Panc1 (cell line): Measurements from ENCODE around the gene KIF26B. TPM values are rescaled to one million over a fixed set of nuclear protein-coding genes. Genes with fewer than 3 reads are reported as not detected.

Experiments used
- ATAC-seq: fragments of 200-7000 bp; cut with Tn5 transposase; 2 replicates; pipeline ENCODE4 v1.9.1; 2020; ENCODE audit warnings: mild to moderate bottlenecking, moderate library complexity
- BruUV-seq: library from RNA; stranded (reverse); fragments of 400-500 nt; replicated peaks from 2 replicates; lab custom pipeline; 2021; lab: Mats Ljungman, UMichigan
- CTCF ChIA-PET: fragments of 300-600 bp; sonication (Branson Sonifier 250); formaldehyde crosslinking; loops from one replicate; lab custom pipeline; 2022; ENCODE audit warnings: antibody characterized with exemption; lab: Charles Lee
- POLR2A ChIA-PET: fragments of 300-600 bp; sonication (Branson Sonifier 250); formaldehyde crosslinking; loops from one replicate; lab custom pipeline; 2022; ENCODE audit warnings: antibody characterized with exemption; lab: Charles Lee
- DNase-seq: peaks from one replicate; pipeline ENCODE4 v3.0.0-alpha.2; 2010; ENCODE audit warnings: low read depth, low spot score
- H3K27ac ChIP-seq: 2 replicates; pipeline ENCODE4 v1.5.1; 2011; ENCODE audit warnings: mild to moderate bottlenecking, low read length, inconsistent platforms
- H3K27me3 ChIP-seq: fragments of 200-500 bp; sonication (Bioruptor generic); 2 replicates; pipeline ENCODE4 v1.6.0; 2014; ENCODE audit warnings: low read length, inconsistent platforms; ENCODE audit not compliant: control insufficient read depth, insufficient read depth
- H3K36me3 ChIP-seq: fragments of 200-500 bp; sonication (Bioruptor generic); 2 replicates; pipeline ENCODE4 v1.5.1; 2014; ENCODE audit warnings: inconsistent platforms, mild to moderate bottlenecking, low read length, moderate library complexity; ENCODE audit not compliant: control insufficient read depth, insufficient read depth
- H3K4me1 ChIP-seq: 2 replicates; pipeline ENCODE4 v1.5.1; 2011; ENCODE audit warnings: inconsistent platforms, mild to moderate bottlenecking, low read length, moderate library complexity; ENCODE audit not compliant: control insufficient read depth, insufficient read depth
- H3K4me3 ChIP-seq, 2 experiments: 2 replicates each; pipeline ENCODE4 v1.5.1; 2011 to 2012; ENCODE audit warnings: low read depth in 2 of 2, low read length in 2 of 2, mild to moderate bottlenecking in 2 of 2, inconsistent platforms in 1 of 2, moderate library complexity in 1 of 2
- H3K9me3 ChIP-seq: fragments of 200-500 bp; sonication (Bioruptor generic); 2 replicates; pipeline ENCODE4 v1.5.1; 2014; ENCODE audit warnings: low read depth, mild to moderate bottlenecking, inconsistent platforms, low read length, moderate library complexity; ENCODE audit not compliant: control insufficient read depth, insufficient read depth
- POLR2AphosphoS5 ChIP-seq: IDR thresholded peaks from 2 replicates; pipeline ENCODE4 v1.6.1; 2012; ENCODE audit warnings: mild to moderate bottlenecking, low read depth, low read length, moderate library complexity
- SIN3A ChIP-seq: IDR thresholded peaks from 2 replicates; pipeline ENCODE4 v1.6.1; 2012; ENCODE audit warnings: low read depth, mild to moderate bottlenecking, low read length, moderate library complexity, borderline replicate concordance; ENCODE audit not compliant: insufficient read depth
- TCF7L2 ChIP-seq: IDR thresholded peaks from 2 replicates; pipeline ENCODE4 v1.6.1; 2011; ENCODE audit warnings: mild to moderate bottlenecking, low read depth, low read length, inconsistent platforms
- in situ Hi-C: cut with HindIII; loops from 2 replicates; pipeline ENCODE4 v1.10.0; 2016; ENCODE audit warnings: low sequenced_read_pairs, low pct_unique_long_range_greater_than_20kb
- intact Hi-C: fragments of 100-400 bp; cut with micrococcal nuclease; formaldehyde crosslinking; loops from one replicate; pipeline ENCODE4 v1.10.0; 2022; ENCODE audit not compliant: unreplicated experiment
- total RNA-seq: library from RNA; stranded (reverse); gene quantifications from one replicate; pipeline ENCODE4 v1.2.1, GENCODE V29; 2021; ENCODE audit not compliant: unreplicated experiment
- TF ChIP-seq, protein P1 (sequence below), 2 experiments: IDR thresholded peaks; 2 replicates each; pipeline ENCODE4 v1.6.1; 2011 to 2012; ENCODE audit warnings: low read depth in 2 of 2, control low read depth in 1 of 2, low read length in 1 of 2, mild to moderate bottlenecking in 1 of 2, moderate library complexity in 1 of 2; ENCODE audit not compliant: insufficient read depth in 1 of 2
- TF ChIP-seq, protein P2 (sequence below): fragments of 450-650 bp; IDR thresholded peaks from 2 replicates; pipeline ENCODE4 v1.5.1; 2017; ENCODE audit warnings: mild to moderate bottlenecking

KIF26B gene
- total RNA-seq, 1 experiment from 2014 or later, result 0.33 TPM

DNA sequence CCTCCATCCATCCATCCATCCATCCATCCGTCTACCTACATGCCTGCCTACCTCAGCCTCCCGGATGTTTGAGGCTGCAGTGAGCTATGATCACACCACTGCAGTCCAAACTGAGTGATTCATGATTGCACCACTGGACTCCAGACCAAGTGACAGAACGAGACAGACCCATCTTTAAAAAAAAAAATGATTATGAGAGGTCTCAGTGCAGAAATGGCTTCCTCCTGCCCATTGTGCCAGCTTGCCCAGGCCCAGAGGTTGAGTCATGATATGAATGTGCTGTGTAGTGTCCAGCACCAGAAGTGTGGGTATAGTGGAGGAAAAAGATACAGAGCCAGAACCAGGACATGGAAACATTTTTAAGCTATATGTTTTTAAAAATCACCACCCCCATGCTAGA, 149.9 kb downstream of the KIF26B start:
- H3K27ac ChIP-seq, result no peak overlapping the region
- intact Hi-C loops (no loop called here), in situ Hi-C loops (no loop called here)
- CTCF ChIA-PET, result interaction anchor here (0.7 kb wide), 1 partner anchor 296 kb away, joined by 4 read pairs; no protein-coding TSS in a partner anchor
- no TSS peak for BruUV-seq
- no peaks in the 10 kb centered on the region for H3K36me3 ChIP-seq
- peaks cover 8% of the 10 kb centered on the region; the same call in 1 of the 2 replicates for H3K27me3 ChIP-seq
- TF ChIP-seq, protein P1, sequence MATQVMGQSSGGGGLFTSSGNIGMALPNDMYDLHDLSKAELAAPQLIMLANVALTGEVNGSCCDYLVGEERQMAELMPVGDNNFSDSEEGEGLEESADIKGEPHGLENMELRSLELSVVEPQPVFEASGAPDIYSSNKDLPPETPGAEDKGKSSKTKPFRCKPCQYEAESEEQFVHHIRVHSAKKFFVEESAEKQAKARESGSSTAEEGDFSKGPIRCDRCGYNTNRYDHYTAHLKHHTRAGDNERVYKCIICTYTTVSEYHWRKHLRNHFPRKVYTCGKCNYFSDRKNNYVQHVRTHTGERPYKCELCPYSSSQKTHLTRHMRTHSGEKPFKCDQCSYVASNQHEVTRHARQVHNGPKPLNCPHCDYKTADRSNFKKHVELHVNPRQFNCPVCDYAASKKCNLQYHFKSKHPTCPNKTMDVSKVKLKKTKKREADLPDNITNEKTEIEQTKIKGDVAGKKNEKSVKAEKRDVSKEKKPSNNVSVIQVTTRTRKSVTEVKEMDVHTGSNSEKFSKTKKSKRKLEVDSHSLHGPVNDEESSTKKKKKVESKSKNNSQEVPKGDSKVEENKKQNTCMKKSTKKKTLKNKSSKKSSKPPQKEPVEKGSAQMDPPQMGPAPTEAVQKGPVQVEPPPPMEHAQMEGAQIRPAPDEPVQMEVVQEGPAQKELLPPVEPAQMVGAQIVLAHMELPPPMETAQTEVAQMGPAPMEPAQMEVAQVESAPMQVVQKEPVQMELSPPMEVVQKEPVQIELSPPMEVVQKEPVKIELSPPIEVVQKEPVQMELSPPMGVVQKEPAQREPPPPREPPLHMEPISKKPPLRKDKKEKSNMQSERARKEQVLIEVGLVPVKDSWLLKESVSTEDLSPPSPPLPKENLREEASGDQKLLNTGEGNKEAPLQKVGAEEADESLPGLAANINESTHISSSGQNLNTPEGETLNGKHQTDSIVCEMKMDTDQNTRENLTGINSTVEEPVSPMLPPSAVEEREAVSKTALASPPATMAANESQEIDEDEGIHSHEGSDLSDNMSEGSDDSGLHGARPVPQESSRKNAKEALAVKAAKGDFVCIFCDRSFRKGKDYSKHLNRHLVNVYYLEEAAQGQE (IDR thresholded peaks at IDR 0.05; ENCODE audit: insufficient read depth in 1 of 2, low read depth in 2 of 2, low read length in 1 of 2), result no peak
- TF ChIP-seq, protein P2, sequence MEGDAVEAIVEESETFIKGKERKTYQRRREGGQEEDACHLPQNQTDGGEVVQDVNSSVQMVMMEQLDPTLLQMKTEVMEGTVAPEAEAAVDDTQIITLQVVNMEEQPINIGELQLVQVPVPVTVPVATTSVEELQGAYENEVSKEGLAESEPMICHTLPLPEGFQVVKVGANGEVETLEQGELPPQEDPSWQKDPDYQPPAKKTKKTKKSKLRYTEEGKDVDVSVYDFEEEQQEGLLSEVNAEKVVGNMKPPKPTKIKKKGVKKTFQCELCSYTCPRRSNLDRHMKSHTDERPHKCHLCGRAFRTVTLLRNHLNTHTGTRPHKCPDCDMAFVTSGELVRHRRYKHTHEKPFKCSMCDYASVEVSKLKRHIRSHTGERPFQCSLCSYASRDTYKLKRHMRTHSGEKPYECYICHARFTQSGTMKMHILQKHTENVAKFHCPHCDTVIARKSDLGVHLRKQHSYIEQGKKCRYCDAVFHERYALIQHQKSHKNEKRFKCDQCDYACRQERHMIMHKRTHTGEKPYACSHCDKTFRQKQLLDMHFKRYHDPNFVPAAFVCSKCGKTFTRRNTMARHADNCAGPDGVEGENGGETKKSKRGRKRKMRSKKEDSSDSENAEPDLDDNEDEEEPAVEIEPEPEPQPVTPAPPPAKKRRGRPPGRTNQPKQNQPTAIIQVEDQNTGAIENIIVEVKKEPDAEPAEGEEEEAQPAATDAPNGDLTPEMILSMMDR, result no peak
- TF ChIP-seq TCF7L2 (no peak), POLR2AphosphoS5 (no peak), SIN3A (no peak)
- no peak overlapping the region for H3K4me3 ChIP-seq
- ATAC-seq, result no peak
- no peak for DNase-seq
- H3K9me3 ChIP-seq, result no peaks in the 10 kb centered on the region
- no peaks in the 10 kb centered on the region for H3K4me1 ChIP-seq
- POLR2A ChIA-PET, result no interaction called here

DNA sequence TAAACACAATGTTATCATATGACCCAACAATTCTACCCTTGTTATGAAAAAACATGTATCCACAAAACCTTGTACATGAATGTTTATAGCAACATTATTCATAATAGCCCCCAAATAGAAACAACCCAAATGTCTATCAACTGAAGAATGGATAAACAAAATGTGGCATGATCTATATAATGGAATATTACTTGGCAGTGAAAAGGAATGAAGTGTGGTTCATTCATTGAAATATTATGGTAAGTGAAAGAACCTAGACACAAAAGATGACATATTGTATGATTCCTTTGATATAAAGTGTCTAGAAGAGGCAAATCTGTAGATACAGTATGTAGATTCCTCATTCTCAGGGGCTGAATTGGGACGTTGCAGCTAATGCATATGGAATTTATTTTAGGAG, 151.2 kb downstream of the KIF26B start:
- DNase-seq, result no peak
- intact Hi-C loops (no loop called here), in situ Hi-C loops (no loop called here)
- no peak overlapping the region for H3K4me3 ChIP-seq
- POLR2A ChIA-PET, result no interaction called here
- H3K9me3 ChIP-seq, result no peaks in the 10 kb centered on the region
- BruUV-seq, result no TSS peak
- no peak for ATAC-seq
- CTCF ChIA-PET, result no interaction called here
- TF ChIP-seq, protein P2, result no peak
- no peak for TF ChIP-seq SIN3A
- peaks cover 4% of the 10 kb centered on the region; the same call in 1 of the 2 replicates for H3K27me3 ChIP-seq
- no peak overlapping the region for H3K27ac ChIP-seq
- no peaks in the 10 kb centered on the region for H3K4me1 ChIP-seq
- no peaks in the 10 kb centered on the region for H3K36me3 ChIP-seq
